K562 (cell line): ENCODE measurements around the gene NPEPL1.

ENCODE experiments used
- CHD4 ChIP-seq: fragments of 200-600 bp; sonication (generic); IDR thresholded peaks from 3 replicates; pipeline ENCODE4 v1.6.1; 2012; ENCODE audit warnings: low read depth, mild to moderate bottlenecking, mixed read lengths, low read length, inconsistent platforms; ENCODE audit not compliant: insufficient read depth, insufficient replicate concordance, poor library complexity, severe bottlenecking
- MECOM ChIP-seq: fragments of 250-450 bp; sonication (Bioruptor Pico); IDR thresholded peaks from 2 replicates; pipeline ENCODE4 v1.8.0; 2022; ENCODE audit warnings: inconsistent platforms
- MTF1 ChIP-seq: fragments of 250-450 bp; sonication (Bioruptor Pico); IDR thresholded peaks from 2 replicates; pipeline ENCODE4 v1.9.0; 2021; ENCODE audit warnings: moderate library complexity, mild to moderate bottlenecking, inconsistent platforms, borderline replicate concordance
- NONO ChIP-seq, 2 experiments: fragments of 200-400 bp in 1 of 2; fragments of 450-650 bp in 1 of 2; formaldehyde crosslinking in 1 of 2; IDR thresholded peaks; 2 replicates each; pipeline ENCODE4 v1.6.1; 2017; ENCODE audit warnings: low read depth in 2 of 2, mild to moderate bottlenecking in 2 of 2, moderate library complexity in 2 of 2, low read length in 1 of 2
- PHF8 ChIP-seq: fragments of 200-600 bp; sonication (generic); IDR thresholded peaks from 2 replicates; pipeline ENCODE4 v1.6.1; 2012; ENCODE audit warnings: mixed run types, mild to moderate bottlenecking, inconsistent platforms, low read length, moderate library complexity, borderline replicate concordance
- POLR2A ChIP-seq: fragments of 450-650 bp; conservative IDR thresholded peaks from 2 replicates; pipeline ENCODE4 v1.6.1; 2016
- RAD21 ChIP-seq, 2 experiments: fragments of 250-450 bp in 1 of 2; fragments of 450-650 bp in 1 of 2; sonication (Bioruptor Pico) in 1 of 2; formaldehyde crosslinking in 1 of 2; IDR thresholded peaks in 1 of 2; conservative IDR thresholded peaks in 1 of 2; 2 replicates each; pipeline versions ENCODE4 v1.4.0 to v1.8.0; 2020 to 2022; ENCODE audit warnings: mild to moderate bottlenecking in 2 of 2, moderate library complexity in 1 of 2
- SMC3 ChIP-seq: conservative IDR thresholded peaks from 2 replicates; pipeline ENCODE4 v1.6.1; 2011; ENCODE audit warnings: low read depth, low read length, improper control_type of control experiment; ENCODE audit not compliant: insufficient read depth
- TF ChIP-seq, protein P1 (sequence below): sonication (generic); formaldehyde crosslinking; IDR thresholded peaks from 2 replicates; pipeline ENCODE4 v1.8.1; 2023; ENCODE audit warnings: mild to moderate bottlenecking, missing genetic modification reagents
- TF ChIP-seq, protein P2 (sequence below): fragments of 250-450 bp; sonication (Bioruptor Pico); IDR thresholded peaks from 2 replicates; pipeline ENCODE4 v1.8.0; 2022; ENCODE audit warnings: inconsistent platforms

DNA sequence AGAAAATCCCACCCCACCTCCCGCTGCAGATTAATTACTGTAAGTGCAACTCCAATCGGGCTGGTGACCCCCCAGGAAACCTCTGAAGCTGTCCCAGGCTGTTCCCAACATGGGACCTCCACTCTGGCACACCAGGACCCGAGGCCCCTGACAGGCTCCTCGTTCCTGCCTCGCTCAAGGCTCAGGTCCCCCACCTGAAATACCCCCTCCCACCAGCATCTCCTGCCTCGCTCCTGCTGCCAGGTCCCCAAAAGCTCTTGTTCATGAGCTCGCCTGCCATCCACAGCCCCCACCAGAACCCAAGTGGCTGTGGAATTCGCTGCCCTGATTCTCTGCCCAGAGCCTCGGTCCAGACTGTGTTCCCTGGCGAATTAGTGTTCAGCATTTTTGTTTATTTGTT lies 26.1 kb downstream of the NPEPL1 start:
- TF ChIP-seq PHF8 (no peak), RAD21 (CRISPR knock-in tag; conservative IDR thresholded peaks at IDR 0.05 in 1 of 2, IDR thresholded peaks at IDR 0.05 in 1 of 2) (no peak), MECOM (CRISPR knock-in tag) (no peak), CHD4 (no peak), SMC3 (no peak), MTF1 (CRISPR knock-in tag) (no peak), POLR2A (no peak), NONO (IDR thresholded peaks at IDR 0.05; ENCODE audit: low read depth in 2 of 2, low read length in 1 of 2) (no peak)
- TF ChIP-seq, protein P1, sequence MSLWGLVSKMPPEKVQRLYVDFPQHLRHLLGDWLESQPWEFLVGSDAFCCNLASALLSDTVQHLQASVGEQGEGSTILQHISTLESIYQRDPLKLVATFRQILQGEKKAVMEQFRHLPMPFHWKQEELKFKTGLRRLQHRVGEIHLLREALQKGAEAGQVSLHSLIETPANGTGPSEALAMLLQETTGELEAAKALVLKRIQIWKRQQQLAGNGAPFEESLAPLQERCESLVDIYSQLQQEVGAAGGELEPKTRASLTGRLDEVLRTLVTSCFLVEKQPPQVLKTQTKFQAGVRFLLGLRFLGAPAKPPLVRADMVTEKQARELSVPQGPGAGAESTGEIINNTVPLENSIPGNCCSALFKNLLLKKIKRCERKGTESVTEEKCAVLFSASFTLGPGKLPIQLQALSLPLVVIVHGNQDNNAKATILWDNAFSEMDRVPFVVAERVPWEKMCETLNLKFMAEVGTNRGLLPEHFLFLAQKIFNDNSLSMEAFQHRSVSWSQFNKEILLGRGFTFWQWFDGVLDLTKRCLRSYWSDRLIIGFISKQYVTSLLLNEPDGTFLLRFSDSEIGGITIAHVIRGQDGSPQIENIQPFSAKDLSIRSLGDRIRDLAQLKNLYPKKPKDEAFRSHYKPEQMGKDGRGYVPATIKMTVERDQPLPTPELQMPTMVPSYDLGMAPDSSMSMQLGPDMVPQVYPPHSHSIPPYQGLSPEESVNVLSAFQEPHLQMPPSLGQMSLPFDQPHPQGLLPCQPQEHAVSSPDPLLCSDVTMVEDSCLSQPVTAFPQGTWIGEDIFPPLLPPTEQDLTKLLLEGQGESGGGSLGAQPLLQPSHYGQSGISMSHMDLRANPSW (CRISPR knock-in tag) = no peak
- TF ChIP-seq, protein P2, sequence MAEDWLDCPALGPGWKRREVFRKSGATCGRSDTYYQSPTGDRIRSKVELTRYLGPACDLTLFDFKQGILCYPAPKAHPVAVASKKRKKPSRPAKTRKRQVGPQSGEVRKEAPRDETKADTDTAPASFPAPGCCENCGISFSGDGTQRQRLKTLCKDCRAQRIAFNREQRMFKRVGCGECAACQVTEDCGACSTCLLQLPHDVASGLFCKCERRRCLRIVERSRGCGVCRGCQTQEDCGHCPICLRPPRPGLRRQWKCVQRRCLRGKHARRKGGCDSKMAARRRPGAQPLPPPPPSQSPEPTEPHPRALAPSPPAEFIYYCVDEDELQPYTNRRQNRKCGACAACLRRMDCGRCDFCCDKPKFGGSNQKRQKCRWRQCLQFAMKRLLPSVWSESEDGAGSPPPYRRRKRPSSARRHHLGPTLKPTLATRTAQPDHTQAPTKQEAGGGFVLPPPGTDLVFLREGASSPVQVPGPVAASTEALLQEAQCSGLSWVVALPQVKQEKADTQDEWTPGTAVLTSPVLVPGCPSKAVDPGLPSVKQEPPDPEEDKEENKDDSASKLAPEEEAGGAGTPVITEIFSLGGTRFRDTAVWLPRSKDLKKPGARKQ (CRISPR knock-in tag) = no peak
